Small intestine (tissue), 7 donors: Measurements from ENCODE around the gene COPA. TPM values are rescaled to one million over a fixed set of nuclear protein-coding genes. Genes with fewer than 3 reads are reported as not detected.

Experiments
- DNase-seq, 2 donors: peaks; one replicate each; pipeline versions ENCODE4 v3.0.0 to v3.0.0-alpha.2; 2013
- FAIRE-seq: peaks from 2 replicates; lab custom pipeline; 2012; peaks lifted over from hg19 to GRCh38; lab: Jason Lieb, UNC
- H3K27ac ChIP-seq, 3 donors: one replicate each; pipeline ENCODE4 v1.5.1; 2013; ENCODE audit warnings: low read length in 2 of 3, mild to moderate bottlenecking in 2 of 3, control low read depth in 1 of 3, inconsistent platforms in 1 of 3, low read depth in 1 of 3, moderate library complexity in 1 of 3
- H3K27me3 ChIP-seq, 3 donors: one replicate each; pipeline ENCODE4 v1.6.1; 2013; ENCODE audit warnings: low read length in 3 of 3, inconsistent platforms in 1 of 3; ENCODE audit not compliant: control insufficient read depth in 3 of 3, insufficient read depth in 3 of 3
- H3K36me3 ChIP-seq, 3 donors: one replicate each; pipeline ENCODE4 v1.6.1; 2013; ENCODE audit warnings: low read length in 3 of 3, inconsistent platforms in 1 of 3, low read depth in 1 of 3, mild to moderate bottlenecking in 1 of 3, moderate library complexity in 1 of 3; ENCODE audit not compliant: control insufficient read depth in 3 of 3, insufficient read depth in 2 of 3
- H3K4me1 ChIP-seq, 3 donors: one replicate each; pipeline ENCODE4 v1.6.1; 2013; ENCODE audit warnings: low read length in 2 of 3, inconsistent platforms in 1 of 3, low read depth in 1 of 3, mild to moderate bottlenecking in 1 of 3, moderate library complexity in 1 of 3; ENCODE audit not compliant: control insufficient read depth in 3 of 3, insufficient read depth in 2 of 3
- H3K4me3 ChIP-seq, 3 donors: one replicate each; pipeline ENCODE4 v1.5.1; 2013; ENCODE audit warnings: low read length in 3 of 3, control low read depth in 1 of 3, inconsistent platforms in 1 of 3, low read depth in 1 of 3, mild to moderate bottlenecking in 1 of 3, moderate library complexity in 1 of 3
- H3K9me3 ChIP-seq, 2 donors: one replicate each; pipeline ENCODE4 v1.6.1; 2013; ENCODE audit warnings: low read depth in 1 of 2, low read length in 1 of 2; ENCODE audit not compliant: control insufficient read depth in 2 of 2, insufficient read depth in 1 of 2
- WGBS, 3 donors: extraction: QIAGEN DNeasy Blood & Tissue Kit; methylation state at CpG; one replicate each; pipeline ENCODE4 v1.1.7; 2013; 5-methylcytosine and 5-hydroxymethylcytosine counted together
- polyA plus RNA-seq, 4 donors: library from polyadenylated mRNA; stranded (reverse) in 3 of 4; unstranded in 1 of 4; fragments of 200-250 nt in 3 of 4; fragments of 120-200 nt in 1 of 4; gene quantifications; one replicate each; pipeline versions ENCODE4 v1.2.1 to v1.2.3, GENCODE V29; 2013
- donor health status: healthy with polysubstance abuse.
- donor health status: control.
- donor health status: control.
- donor health status: Bipolar disorder and iron deficiency.
- donor health status: healthy.

The COPA gene
- polyA plus RNA-seq, 4 donors, result 79.7 to 143 (median 93.2) TPM

DNA sequence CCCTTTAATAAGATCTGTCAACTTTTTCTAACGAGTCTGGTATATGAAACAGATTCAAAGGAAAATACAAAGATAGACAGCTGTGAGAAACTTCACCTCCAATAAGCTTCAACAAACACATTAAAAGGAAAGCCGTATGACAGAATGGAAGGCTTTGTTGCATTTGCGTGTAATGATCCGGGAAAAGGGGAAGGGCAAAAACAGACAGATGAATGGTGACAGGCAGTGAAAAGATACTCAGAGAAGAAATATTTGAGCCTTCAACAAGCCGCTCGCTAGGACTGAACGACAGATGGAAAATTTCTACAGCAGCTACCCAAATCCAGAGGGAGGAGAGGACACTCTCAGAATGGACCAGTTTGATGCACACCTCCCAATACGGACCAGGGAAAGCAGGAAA lies 14.9 kb downstream of the COPA start:
- Histone ChIP-seq H3K27ac (no peak overlapping the region), H3K27me3 (no peaks in the 10 kb centered on the region), H3K36me3 (peaks cover 17 to 54% (median 33%) of the 10 kb centered on the region in 3 donors), H3K4me3 (no peak overlapping the region), H3K4me1 (no peaks in the 10 kb centered on the region), H3K9me3 (no peaks in the 10 kb centered on the region)
- DNase-seq (no peak), FAIRE-seq (no peak)
- WGBS, 3 donors, result 79 to 91% (median 89%) methylated on average over 8 of the region's 8 CpGs

DNA sequence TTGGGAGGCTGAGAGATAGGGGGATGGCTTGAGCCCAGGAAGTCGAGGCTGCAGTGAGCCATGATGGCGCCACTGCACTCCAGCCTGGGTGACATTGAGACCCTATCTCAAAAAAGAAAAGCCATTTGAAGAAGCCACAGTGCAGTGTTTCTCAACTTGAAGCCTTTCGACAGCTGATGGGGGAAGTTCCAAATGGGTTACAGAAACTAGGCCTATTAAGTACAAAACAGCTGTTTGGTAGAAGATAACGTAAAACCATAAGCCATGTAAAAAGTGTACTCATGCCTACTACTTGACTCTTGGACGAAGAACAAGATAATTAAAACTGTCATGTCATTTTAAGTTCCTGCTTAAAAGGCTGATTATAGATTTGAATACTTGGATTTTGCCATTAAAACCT lies 16.6 kb downstream of the COPA start:
- Histone ChIP-seq H3K9me3 (no peaks in the 10 kb centered on the region), H3K27ac (no peak overlapping the region), H3K36me3 (peaks cover 17 to 45% (median 30%) of the 10 kb centered on the region in 3 donors), H3K4me1 (no peaks in the 10 kb centered on the region), H3K27me3 (no peaks in the 10 kb centered on the region), H3K4me3 (no peak overlapping the region)
- 95 to 99% (median 96%) methylated on average over 5 of the region's 5 CpGs for WGBS, 3 donors
- FAIRE-seq, result no peak
- DNase-seq, result no peak

DNA sequence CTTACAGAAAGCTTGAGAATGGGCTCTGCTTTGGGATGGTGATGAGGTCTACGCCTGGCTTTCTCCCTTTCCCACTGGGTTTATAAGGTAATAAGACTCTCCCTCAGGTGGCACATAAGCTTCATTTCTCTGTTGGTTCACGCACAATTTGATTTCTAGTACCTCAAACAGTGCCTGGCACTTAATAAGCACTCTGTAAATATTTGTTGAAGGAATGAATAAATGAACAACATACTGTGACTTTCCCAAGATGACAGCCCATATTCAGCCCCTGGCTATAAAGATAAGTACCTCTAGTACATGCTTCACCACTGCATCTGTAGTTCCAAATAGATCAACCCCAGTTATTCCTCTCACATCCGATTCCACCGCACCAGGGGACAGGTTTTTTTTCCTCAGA lies 17.8 kb downstream of the COPA start:
- 95 to 98% (median 95%) methylated on average over 4 of the region's 4 CpGs for WGBS, 3 donors
- Histone ChIP-seq H3K4me3 (no peak overlapping the region), H3K9me3 (no peaks in the 10 kb centered on the region), H3K27me3 (no peaks in the 10 kb centered on the region), H3K36me3 (peaks cover 12 to 43% (median 25%) of the 10 kb centered on the region in 3 donors), H3K27ac (no peak overlapping the region), H3K4me1 (no peaks in the 10 kb centered on the region)
- no peak for DNase-seq
- FAIRE-seq, result no peak

DNA sequence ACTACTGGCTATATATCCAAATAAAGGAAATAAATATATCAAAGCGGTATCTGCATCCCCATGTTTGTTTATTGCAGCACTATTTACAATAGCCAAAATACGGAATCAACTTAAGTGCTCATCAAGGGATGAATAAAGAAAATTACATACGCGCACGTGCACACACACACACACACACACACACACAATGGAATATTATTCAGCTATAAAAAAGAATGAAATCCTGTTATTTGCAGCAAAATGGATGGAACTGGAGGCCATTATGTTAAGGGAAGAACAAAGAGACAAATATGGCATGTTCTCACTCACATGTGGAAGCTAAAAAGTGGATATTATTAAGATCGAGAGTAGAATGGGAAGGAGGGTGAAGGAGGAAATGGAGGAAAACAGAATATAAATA lies 20.2 kb downstream of the COPA start:
- Histone ChIP-seq H3K27me3 (no peaks in the 10 kb centered on the region), H3K36me3 (peaks cover 9 to 33% (median 16%) of the 10 kb centered on the region in 3 donors), H3K27ac (no peak overlapping the region), H3K4me1 (no peaks in the 10 kb centered on the region), H3K9me3 (no peaks in the 10 kb centered on the region), H3K4me3 (no peak overlapping the region)
- FAIRE-seq (no peak), DNase-seq (no peak)
- WGBS, 3 donors, result 95 to 98% (median 95%) methylated on average over 6 of the region's 6 CpGs

DNA sequence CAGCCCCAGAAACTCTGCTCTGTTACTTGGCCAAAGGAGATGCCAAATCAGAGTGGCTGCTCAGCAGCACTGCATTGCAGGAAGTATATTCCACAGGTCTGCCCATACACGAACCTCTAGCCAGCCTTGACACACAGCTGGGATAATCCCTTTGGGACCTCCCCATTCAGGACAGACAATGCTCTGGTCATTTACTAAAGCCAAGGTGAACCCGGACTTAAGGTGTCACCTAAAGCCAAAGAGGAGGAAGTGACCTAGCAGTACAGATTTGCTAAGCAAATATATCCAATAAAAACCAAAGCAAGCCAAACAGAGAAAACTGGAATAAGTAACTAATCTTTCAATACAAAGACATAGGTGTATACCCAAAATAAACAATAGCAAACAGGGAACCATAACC lies 27.7 kb downstream of the COPA start:
- no peak for DNase-seq

DNA sequence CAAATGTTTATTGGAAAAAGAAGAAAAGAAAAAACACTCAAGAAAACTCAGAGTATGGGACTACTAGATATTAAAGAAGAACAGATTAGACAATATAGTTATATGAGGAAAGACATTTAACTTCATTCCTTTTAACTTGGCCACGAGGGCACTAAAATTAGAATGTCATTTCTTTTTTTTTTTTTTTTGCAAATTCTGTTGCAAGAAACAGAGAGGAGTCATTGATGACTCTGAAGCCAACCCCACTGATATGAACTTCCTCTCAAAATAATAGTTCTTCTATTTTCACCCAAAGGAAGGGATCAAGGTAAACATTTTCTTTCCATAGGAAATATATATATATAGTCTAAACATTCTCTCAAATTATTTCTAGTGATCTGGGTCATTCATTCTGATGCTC lies 33.5 kb downstream of the COPA start:
- Histone ChIP-seq H3K36me3 (peaks cover 26 to 48% (median 43%) of the 10 kb centered on the region in 3 donors), H3K9me3 (no peaks in the 10 kb centered on the region), H3K27me3 (no peaks in the 10 kb centered on the region), H3K4me3 (no peak overlapping the region), H3K4me1 (no peaks in the 10 kb centered on the region), H3K27ac (no peak overlapping the region)
- FAIRE-seq, result no peak
- WGBS, 3 donors, result 54 to 85% (median 70%) methylated on average over 1 of the region's 1 CpG
- DNase-seq, result no peak

More for the DNA sequence above, 27.7 kb downstream of the COPA start:
- Histone ChIP-seq H3K4me3 (no peak overlapping the region), H3K27ac (no peak overlapping the region), H3K4me1 (no peaks in the 10 kb centered on the region), H3K27me3 (no peaks in the 10 kb centered on the region), H3K9me3 (peaks cover 0 to 12% of the 10 kb centered on the region in 2 donors), H3K36me3 (peaks cover 21 to 39% (median 27%) of the 10 kb centered on the region in 3 donors)
- FAIRE-seq, result no peak
- 83 to 90% (median 86%) methylated on average over 2 of the region's 2 CpGs for WGBS, 3 donors

DNA sequence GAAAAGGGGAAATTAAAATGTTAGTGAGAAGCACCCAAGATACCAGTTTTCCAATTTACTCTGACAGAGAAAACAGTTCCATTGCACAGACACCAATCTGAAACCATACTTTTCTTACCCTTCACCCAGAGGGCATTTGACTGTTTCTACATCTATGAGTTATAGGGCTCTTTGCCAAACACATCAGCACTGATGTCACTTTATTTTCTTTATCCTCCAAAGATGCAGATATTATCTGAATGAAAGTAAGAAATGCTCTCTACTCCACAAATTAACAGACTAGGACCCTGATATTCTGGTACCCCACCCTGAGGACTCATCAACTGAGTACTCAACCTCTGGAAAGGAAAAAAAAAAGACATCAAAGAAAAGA lies 33.9 kb downstream of the COPA start:
- Histone ChIP-seq H3K4me3 (no peak overlapping the region), H3K36me3 (peaks cover 22 to 50% (median 43%) of the 10 kb centered on the region in 3 donors), H3K27ac (no peak overlapping the region), H3K27me3 (no peaks in the 10 kb centered on the region), H3K4me1 (no peaks in the 10 kb centered on the region), H3K9me3 (no peaks in the 10 kb centered on the region)
- DNase-seq (no peak), FAIRE-seq (no peak)

DNA sequence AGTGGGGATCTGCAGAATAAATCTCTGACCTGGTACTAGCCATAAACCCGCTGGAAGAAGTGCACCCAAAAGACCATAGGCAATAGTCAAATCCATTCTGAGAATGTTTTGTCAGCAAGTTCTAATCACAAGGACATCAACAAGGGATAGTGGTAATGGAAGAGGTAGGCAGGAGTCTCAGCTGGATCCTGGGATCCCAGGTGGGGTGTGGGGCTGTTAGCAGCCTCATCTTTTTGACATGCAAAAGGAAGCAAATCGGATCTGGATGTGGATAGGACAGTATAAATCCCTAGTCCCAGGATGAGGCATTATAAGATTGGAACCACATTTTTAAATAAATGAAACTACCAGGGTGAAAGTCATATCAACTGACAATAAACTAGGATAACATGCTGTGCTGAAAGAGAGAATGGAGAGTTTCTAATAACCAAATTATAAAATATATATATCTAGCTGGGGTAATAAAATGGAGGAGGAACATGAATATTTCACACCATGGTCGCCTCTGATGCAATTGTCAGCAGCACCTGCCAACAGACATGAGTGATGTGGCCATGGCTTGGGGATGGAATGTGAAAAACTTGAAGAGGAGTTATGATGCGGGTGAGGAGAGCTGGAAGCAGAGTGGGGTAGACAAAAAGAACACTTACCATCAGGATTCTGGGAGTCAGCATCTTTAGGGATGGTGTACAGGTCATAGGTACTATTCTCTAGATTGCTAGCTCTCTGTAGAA lies 34.4 kb downstream of the COPA start:
- Histone ChIP-seq H3K4me3 (no peak overlapping the region), H3K4me1 (no peaks in the 10 kb centered on the region), H3K9me3 (no peaks in the 10 kb centered on the region), H3K27ac (no peak overlapping the region), H3K27me3 (no peaks in the 10 kb centered on the region), H3K36me3 (peaks cover 21 to 50% (median 46%) of the 10 kb centered on the region in 3 donors)
- FAIRE-seq, result no peak
- DNase-seq, result no peak
- 87 to 97% (median 92%) methylated on average over 4 of the region's 4 CpGs for WGBS, 3 donors
